GM18511 (cell line): Measurements from ENCODE around the gene ORAI1.
"Not testable (repeated sequence)": the region's sequence is repeated elsewhere in the genome, so short reads cannot be mapped to it uniquely, and the experiment has no call there.

ENCODE experiments used
- ATAC-seq: cut with Tn5 transposase; IDR thresholded peaks from one replicate; pipeline ENCODE4 v1.9.1; 2021; ENCODE audit warnings: mild to moderate bottlenecking, moderate library complexity; ENCODE audit not compliant: unreplicated experiment

ORAI1 gene

GRCh38 chr12:121626087-121626852 lies at the start of gene ORAI1:
Gene ORAI1, plus strand, starts transcription at chr12:121626530.
- ATAC-seq: peak; percentile 69

- ATAC-seq: no peak
Measured at GRCh38 chr12:121576851-121577391, 49.4 kb upstream of the ORAI1 start.

- no peak for ATAC-seq
Measured at GRCh38 chr12:121577443-121578180, 48.7 kb upstream of the ORAI1 start.

DNA sequence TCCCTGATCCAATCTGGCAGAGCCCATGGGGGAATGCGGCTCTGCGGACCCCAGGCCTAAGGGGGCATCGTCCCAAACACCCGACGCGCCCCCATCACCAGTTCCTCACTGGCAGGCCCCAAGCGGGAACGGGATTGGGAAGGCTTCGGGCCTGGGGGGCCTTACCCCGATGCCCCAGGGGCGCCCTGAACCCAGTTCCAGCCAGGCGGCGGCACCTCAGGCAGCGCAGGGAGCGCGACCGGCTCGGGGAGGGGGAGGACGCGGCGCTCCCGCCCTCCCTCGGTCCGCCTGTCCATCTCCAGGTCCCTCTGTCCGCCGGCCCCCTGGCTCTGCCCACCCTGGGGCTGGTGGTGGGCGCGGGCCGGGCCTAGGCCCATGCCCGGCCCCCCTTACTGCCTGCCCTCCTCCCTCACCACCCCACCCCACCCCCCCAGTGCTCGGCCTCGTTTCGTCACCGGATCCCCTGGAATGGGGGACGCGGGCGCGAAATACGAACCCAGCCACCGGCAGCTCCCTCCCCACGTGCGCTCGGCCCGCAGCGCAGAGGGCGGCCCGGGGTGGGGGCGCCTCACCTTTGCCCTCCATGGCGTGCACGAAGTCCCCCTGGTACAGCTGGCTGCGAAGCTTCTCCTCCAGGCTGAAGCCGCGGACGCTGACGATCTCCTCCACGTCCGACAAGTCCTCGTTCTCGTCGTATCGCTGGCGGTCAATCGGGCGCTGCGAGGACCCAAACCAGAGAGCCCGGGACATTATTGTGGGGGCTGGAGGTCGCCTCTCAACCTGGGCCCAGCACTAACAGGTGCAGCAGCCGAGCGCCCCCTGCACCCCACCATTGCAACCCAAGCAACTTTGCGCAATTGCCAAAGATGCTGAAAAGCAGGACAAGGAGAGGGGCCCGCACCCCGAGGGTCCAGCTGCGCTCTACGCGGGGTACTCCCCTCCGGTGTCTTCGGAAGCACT lies 47.8 kb upstream of the ORAI1 start:
- ATAC-seq: no peak

- no peak for ATAC-seq
Measured at GRCh38 chr12:121579190-121579791, 47.0 kb upstream of the ORAI1 start.

DNA sequence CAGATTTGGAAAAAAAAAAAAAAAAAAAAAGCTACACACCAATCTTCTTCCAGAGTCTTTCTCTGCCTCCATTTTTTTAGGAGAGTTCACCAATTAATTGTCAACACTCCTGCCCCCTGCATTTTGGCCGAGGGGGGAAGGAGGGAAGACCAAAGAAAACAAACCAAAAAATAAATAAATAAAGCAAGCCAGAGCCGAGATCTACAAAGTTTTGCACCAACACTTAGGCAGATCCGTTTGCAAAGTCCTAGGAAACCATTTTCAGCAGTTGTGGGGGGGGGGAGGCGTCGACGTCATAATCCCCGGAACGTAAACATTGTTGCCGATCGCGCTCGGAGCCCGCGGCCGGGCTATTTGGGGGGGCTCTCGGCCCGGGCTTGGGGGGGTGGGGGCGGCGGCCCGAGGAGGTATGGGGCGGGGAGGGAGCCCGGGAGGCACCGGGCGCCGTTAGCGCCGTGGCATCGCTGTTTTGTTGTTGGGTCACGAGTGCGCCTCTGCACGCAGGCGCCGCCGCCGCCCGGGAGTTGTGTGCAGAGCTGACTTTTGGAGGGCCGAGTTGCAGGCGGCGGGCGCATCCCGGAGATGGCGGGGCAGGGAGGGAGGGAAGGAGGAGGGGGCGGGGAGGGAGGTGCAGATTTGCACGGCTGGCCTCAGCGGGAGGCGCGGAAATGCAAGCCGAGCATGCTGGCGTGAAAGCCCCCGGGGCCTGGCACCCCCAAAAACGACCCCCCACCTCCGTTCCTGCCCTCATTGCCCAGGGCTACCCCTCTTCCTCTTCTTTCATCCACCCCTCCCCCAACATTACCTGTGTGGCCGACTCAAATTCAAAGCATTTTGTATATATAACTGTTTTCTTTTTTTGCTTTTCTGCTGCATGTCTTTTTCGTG lies 46.1 kb upstream of the ORAI1 start:
- peak; percentile 53 for ATAC-seq

- no peak for ATAC-seq
Measured at GRCh38 chr12:121580959-121581685, 45.2 kb upstream of the ORAI1 start, which contains the start of gene KDM2B. Gene KDM2B, minus strand, starts transcription at chr12:121581023. Its CDS starts 112 bp downstream, at chr12:121580911.

GRCh38 chr12:121581686-121582429 lies 44.5 kb upstream of the ORAI1 start:
- ATAC-seq: no peak

DNA sequence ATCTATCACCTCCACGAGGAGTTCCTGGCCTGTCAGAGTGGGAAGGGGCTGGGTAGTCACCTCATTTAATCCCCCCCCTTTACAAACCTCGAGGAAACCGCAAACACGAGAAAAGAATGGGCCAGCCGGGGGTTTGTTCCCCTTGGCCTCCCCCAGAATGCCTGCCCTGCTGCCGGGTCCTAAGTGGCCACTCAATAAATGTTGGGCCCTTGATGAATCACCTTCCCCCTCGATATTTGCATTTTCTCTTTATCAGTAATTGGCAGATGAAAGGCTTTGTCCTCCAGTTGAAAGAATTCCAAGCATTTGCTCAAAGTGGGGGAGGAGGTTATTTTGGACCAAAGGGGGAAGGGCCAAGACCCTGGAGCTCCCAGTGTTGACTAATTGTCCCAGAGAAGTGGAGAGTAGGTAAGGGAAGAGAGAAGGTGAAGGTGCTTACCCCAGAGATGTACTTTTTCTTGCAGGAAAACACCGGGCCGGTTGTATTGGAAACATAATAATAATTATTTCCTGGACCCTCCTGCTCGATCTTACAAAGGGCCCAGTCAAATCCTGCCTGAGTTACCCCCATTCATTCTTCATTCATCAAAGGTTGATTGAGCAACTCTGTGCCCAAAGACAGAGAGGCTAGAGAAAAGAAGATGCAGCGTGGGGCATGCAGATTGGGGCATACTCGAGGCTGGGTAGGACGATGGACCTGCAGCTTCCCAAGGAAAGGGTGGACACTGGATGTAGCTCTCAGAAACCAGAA lies 43.6 kb upstream of the ORAI1 start:
- no peak for ATAC-seq

- not testable (repeated sequence) for ATAC-seq
Measured at GRCh38 chr12:121583334-121583661, 43.0 kb upstream of the ORAI1 start.

DNA sequence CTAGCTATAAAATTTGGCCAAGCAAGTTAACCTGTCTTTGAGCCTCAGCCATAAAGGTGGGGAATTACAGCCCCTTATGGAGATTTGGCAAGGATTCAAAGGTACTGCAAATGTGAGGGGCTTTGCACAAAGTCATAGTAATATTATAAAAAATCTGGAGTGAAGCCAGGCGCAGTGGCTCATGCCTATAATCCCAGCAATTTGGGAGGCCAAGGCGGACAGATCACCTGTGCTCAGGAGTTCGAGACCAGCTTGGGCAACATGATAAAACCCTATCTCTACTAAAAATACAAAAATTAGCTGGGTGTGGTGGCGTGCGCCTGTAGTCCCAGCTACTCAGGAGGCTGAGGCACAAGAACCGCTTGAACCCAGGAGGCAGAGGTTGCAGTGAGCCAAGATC lies 41.4 kb upstream of the ORAI1 start:
- not testable (repeated sequence) for ATAC-seq

GRCh38 chr12:121590476-121591143 lies 35.7 kb upstream of the ORAI1 start:
- peak; percentile 72 for ATAC-seq

DNA sequence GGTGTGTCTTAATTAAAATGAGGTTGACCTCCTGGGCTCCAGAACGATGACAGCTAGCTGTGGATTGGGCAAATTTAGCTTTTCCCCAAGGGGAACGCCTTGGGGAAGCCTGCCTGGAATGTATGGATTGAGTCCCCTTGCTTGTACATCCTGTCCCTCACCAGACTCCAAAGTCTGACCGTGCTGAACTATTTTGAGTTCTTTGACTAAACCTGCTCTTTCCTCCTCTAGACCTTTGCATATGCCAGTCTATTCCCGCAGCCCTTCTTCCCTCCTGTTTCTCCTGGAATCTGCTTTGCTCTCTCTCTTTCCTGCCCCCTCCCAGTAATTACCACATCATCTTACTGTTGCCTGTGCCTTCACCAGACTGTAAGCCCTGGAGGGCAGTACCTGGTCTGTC lies 34.0 kb upstream of the ORAI1 start:
- no peak for ATAC-seq

GRCh38 chr12:121595520-121595919 lies 30.8 kb upstream of the ORAI1 start:
- no peak for ATAC-seq

DNA sequence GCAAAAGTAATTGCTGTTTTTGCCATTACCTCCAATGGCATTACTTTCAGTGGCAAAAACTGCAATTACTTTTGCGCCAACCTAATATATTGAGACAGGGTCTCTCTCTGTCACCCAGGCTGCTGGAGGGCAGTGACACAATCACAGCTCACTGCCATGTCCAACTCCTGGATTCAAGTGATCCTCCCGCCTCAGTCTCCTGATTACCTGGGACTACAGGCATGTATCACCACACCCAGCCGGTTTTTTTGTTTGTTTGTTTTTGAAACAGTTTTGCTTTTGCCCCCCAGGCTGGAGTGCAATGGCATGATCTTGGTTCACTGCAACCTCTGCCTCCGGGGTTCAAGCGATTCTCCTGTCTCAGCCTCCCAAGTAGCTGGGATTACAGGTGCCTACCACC lies 29.8 kb upstream of the ORAI1 start:
- ATAC-seq: no peak

DNA sequence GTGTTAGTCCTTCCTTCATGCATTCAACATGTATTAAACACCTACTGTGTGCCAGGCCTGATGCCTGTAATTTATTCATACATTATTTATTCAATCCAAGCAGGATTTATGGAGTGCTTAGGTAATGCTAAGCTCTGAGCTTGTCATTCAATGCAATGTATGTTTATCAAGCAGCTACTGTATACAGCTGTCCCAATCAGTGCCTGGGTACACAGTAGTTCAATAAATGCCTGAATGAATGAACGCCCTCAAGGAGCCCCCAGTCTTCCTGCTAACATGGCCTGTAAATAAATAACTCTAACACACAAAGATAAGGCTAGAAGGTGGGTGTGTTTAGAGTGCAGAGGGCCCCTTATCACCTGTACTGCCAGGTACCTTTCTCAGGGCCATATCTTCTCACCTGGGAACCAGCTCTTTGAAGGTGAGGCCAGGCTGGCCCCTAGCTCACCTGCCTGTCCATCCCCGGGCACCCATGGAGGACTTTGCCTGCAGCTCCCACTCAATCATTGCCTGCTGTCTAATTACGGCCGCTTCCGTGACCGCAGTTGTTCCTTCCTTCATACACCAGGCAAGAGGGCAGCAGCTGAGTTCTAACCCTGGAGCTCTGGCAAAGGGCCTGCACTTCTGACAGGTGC lies 25.5 kb upstream of the ORAI1 start:
- no peak for ATAC-seq
